LNCAP (cell line): Measurements from ENCODE around the gene SWI5.

ENCODE experiments used
- TF ChIP-seq, protein P1 (sequence below): fragments of 450-650 bp; IDR thresholded peaks from 2 replicates; pipeline ENCODE4 v1.5.1; 2017; ENCODE audit warnings: mild to moderate bottlenecking

SWI5 gene

DNA sequence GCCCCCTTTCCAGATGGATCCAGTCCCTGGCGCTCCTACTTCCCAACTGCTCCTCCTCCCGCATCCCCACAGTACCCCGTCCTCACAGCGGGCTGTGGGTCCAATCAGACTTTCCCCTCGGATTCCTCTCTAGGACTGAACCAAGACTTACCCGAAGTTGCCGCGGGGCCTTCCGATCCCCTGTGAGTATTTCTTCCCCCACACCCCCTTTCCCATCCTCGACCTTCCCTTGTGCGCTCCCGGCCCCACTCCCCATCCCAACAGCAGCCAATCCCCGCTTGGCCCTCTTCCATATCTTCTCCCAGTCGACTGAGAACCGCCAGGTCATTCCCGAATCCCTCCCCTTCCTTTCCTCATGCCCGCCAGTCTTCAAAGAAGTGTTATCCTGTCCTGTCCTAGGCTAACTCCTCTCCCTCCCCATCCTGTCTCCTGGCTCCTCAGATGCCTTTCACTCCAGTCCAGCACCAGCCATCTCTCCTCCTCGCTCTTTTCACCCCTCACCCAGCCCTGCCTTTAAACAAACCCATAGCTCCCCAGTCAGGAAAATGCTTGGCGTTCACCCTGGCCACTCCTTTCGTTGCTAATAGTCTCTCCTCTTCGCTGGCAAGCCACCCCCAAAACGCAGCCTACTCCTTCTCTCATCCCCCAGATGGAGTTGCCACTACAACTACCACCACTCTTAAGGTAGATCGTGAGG lies 646 bp downstream of the SWI5 start:
- TF ChIP-seq, protein P1, sequence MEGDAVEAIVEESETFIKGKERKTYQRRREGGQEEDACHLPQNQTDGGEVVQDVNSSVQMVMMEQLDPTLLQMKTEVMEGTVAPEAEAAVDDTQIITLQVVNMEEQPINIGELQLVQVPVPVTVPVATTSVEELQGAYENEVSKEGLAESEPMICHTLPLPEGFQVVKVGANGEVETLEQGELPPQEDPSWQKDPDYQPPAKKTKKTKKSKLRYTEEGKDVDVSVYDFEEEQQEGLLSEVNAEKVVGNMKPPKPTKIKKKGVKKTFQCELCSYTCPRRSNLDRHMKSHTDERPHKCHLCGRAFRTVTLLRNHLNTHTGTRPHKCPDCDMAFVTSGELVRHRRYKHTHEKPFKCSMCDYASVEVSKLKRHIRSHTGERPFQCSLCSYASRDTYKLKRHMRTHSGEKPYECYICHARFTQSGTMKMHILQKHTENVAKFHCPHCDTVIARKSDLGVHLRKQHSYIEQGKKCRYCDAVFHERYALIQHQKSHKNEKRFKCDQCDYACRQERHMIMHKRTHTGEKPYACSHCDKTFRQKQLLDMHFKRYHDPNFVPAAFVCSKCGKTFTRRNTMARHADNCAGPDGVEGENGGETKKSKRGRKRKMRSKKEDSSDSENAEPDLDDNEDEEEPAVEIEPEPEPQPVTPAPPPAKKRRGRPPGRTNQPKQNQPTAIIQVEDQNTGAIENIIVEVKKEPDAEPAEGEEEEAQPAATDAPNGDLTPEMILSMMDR, result no peak

DNA sequence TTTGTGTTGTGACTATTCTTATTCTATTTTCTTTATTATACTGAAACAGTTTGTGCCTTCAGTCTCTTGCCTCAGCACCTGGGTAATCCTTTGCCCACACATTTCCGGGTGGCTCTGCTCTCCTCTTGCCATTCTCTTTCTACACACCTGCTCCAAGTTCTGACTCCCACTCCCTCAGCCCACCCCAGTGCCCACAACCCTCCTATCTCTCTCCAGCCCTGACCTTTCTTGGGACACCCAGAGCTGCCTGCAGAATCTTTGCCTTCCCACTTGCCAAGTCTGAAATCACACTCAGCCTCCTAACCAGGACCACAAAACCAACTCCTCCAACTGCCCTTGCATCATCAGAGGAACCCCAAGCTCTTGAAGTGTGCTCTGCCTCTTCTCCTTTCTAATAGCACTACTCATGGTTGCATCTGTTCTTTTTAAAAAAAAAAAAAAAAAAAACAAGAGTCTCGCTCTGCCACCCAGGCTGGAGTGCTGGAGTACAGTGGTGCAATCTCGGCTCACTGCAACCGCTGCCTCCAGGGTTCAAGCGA lies 4.1 kb downstream of the SWI5 start:
- TF ChIP-seq, protein P1, result no peak

DNA sequence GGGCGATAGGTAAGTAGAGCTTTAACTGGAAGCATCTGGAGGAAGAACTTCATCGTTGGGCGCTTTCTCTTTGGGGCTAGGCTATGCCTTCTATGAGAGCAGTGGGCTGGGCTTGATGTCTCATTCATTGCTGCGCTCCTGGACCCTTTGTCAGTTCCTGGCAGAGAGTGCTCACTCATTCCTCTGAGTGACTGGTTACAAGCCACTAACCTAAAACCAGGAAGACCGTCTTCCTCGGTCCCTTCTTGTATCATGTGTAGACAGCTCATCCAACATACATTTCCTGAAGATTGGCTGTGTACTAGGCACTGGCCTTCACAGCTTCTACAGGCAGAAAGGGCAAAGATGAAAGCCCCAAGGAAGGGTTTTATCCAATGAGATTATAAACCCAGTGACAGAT lies 6.4 kb downstream of the SWI5 start:
- TF ChIP-seq, protein P1, result no peak

DNA sequence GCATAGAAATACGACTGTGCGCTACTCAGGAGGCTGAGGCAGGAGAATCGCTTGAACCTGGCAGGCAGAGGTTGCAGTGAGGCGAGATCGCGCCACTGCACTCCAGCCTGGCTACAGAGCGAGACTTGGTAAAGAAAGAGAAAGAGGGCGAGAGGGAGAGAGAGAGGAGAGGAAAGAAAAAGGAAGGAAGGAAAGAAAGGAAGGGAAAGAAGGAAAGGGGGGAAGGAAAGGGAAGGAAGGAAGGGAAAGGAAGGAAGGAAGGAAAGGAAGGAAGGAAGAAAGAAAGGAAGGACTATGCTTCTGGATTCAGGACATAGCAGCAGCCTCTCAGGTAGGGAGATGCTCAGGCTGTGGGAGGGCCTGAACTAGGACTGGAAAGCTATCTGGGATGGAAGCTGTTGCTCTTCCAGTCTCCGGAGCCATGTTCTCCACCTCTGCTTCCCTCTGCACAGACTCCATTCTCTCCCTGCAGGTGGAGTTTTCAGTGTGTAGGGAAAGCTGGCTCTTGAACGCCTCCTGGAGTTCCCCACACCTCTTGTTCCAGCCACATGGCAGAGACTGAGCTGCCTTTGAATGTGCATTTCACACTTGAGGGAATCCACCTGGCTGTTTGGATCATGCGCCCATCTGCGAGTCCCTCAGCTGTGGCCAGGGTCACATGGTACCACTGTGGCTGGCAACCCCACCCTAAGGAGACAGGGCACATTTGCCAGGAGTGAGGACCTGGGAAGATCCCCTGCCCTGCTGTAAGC lies 9.1 kb downstream of the SWI5 start:
- TF ChIP-seq, protein P1, result no peak

DNA sequence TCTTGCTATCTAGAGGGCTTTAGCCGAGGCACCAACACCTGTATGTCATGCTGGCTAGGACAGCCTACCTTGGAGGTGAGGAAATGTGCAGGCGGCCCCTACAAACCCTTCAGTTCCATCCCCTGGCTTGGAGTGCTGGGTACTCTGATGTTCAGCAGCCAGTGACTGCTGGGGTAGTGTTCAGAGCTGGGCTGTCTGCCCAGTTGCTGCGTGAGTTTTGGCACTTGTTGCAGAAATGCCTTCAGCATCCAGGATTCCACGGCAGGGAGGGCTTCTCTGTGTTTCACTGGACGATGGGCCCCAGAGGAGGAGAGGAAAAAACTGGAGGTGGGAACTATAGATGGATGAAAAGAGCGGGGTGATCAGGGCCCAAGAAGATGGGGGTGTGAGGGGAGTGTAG lies 10.4 kb downstream of the SWI5 start:
- TF ChIP-seq, protein P1, result no peak

DNA sequence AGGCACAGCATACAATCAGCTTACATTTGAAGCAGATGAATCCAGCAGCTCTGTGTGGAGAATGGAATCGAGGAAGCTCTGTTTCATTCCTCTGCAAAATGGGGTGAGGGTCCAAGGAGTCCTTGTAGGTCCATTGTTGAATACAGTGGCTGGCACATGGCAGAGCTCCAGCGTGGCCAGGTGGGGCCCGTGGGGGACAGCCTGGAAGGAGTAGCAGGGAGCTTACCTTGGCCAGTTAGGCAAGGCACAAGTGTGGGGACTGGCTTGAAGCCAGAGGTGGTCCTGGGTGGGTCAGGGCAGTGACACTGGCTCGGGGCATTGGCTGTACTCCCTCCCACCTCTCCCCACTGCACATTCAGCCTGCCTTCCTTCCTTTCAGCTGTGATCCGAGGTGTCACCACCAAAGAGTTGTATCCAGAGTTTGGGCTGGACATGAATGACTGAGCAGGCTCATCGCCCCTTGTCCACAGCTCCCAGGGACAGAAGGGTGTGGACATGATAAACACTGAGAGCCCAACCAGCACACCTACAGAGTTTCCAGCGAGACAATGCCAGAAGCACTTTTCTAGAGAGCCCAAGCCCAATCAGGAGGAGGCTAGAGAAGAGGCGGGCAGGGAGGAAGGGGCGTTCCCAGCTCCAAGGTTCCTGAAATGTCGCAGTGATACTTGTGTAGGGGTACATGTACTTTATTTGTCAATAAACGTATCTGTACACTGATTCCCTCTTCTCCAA lies 12.4 kb downstream of the SWI5 start:
- TF ChIP-seq, protein P1, result no peak

DNA sequence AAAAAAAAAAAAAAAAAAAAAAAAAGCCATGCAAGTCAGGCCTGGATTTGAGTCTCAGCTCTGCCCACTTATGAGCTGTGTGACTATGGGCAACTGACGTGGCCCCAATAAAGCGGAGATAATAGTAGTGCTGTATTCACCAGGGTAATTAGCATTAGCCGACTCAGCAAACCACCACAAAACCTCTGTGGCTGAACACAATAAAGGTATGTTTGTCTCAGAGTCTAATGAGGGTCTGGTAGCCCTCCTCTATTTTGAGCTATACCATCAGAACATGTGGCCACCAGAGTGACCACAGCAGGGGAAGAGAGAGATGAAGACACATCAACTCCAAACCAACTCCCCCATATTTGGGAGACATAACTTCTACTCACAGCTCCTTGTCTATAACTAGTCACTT lies 15.9 kb downstream of the SWI5 start:
- TF ChIP-seq, protein P1, result no peak
